Measurements from ENCODE around the gene PARD6B. TPM values are rescaled to one million over a fixed set of nuclear protein-coding genes. Genes with fewer than 3 reads are reported as not detected.

The PARD6B gene
- total RNA-seq, 1 experiment from 2014 or later, result 29.6 TPM

DNA sequence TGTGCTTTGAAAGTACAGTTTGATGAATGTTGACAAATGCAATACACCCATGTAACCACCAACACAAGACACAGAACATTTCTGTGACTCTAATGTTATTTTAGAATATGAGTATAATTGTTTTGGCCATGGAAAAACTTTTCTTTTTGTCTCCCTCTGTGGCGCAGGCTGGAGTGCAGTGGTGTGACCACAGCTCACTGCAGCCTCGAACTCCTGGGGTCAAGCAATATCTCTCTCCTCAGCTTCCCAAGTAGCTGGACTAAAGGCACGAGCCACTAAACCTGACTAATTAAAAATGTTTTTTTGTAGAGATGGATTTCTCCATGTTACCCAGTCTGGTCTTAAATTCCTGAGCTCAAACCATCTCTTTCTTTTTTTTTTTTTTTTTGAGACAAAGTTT lies 43.1 kb downstream of the PARD6B start:
- H3K4me3 Mint-ChIP-seq, result no peak overlapping the region
- ATAC-seq, result no peak

DNA sequence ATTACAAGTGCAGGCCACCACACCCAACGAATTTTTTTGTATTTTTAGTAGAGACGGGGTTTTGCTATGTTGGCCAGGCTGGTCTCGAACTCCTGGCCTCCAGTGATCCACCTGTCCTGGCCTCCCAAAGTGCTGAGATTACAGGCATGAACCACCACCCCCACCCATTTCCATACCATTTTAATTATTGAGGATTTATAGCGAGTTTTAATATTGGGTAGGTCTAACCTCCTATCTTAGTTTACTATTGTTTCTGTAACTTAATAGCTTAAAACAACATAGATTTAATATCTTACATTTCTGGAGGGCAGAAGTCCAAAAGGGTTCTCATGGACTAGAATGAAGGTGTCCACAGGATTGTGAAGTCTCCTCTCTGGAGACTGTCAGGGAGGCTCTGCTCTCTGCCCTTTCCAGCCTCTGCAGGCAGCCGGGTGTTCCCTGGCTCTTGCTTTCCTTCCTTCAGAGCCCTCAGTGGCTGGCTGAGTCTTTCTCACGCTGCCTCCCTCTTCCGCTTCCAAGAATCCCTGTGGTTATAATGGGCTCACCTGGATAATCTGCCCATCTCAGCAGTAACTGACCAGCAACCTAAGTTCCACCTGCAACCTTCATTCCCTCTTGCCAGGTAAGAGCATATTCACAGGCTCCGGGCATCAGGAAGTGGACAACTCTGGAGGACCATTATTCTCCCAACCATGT lies 44.9 kb downstream of the PARD6B start:
- Mint-ChIP-seq H3K27ac (peak overlapping the region; percentile 85), H3K4me1 (peaks cover 6% of the 10 kb centered on the region), H3K36me3 (no peaks in the 10 kb centered on the region), H3K27me3 (ENCODE audit: low read depth) (no peaks in the 10 kb centered on the region), H3K4me3 (no peak overlapping the region), H3K9me3 (no peaks in the 10 kb centered on the region)
- TF ChIP-seq ZNF121 (CRISPR knock-in tag; IDR thresholded peaks at IDR 0.05), result no peak
- TF ChIP-seq ZNF219 (CRISPR knock-in tag; IDR thresholded peaks at IDR 0.05; ENCODE audit: borderline replicate concordance), result no peak
- no peak for TF ChIP-seq ZNF138 (CRISPR knock-in tag; conservative IDR thresholded peaks at IDR 0.05)
- no peak for TF ChIP-seq GTF2I (CRISPR knock-in tag; conservative IDR thresholded peaks at IDR 0.05)
- TF ChIP-seq IRF2 (CRISPR knock-in tag; IDR thresholded peaks at IDR 0.05; ENCODE audit: borderline replicate concordance, low read depth), result no peak
- no peak for TF ChIP-seq CREB1 (CRISPR knock-in tag; IDR thresholded peaks at IDR 0.05)
- no peak for TF ChIP-seq TCF7 (CRISPR knock-in tag; IDR thresholded peaks at IDR 0.05; ENCODE audit: low read depth)
- TF ChIP-seq TP53 (CRISPR knock-in tag; IDR thresholded peaks at IDR 0.05), result no peak
- TF ChIP-seq NFE2L1 (CRISPR knock-in tag; IDR thresholded peaks at IDR 0.05), result no peak
- TF ChIP-seq GRHL2 (CRISPR knock-in tag; IDR thresholded peaks at IDR 0.05; ENCODE audit: insufficient replicate concordance, severe bottlenecking), result no peak
- TF ChIP-seq NFYB (CRISPR knock-in tag; conservative IDR thresholded peaks at IDR 0.05; ENCODE audit: low read depth), result no peak
- TF ChIP-seq, protein P1, sequence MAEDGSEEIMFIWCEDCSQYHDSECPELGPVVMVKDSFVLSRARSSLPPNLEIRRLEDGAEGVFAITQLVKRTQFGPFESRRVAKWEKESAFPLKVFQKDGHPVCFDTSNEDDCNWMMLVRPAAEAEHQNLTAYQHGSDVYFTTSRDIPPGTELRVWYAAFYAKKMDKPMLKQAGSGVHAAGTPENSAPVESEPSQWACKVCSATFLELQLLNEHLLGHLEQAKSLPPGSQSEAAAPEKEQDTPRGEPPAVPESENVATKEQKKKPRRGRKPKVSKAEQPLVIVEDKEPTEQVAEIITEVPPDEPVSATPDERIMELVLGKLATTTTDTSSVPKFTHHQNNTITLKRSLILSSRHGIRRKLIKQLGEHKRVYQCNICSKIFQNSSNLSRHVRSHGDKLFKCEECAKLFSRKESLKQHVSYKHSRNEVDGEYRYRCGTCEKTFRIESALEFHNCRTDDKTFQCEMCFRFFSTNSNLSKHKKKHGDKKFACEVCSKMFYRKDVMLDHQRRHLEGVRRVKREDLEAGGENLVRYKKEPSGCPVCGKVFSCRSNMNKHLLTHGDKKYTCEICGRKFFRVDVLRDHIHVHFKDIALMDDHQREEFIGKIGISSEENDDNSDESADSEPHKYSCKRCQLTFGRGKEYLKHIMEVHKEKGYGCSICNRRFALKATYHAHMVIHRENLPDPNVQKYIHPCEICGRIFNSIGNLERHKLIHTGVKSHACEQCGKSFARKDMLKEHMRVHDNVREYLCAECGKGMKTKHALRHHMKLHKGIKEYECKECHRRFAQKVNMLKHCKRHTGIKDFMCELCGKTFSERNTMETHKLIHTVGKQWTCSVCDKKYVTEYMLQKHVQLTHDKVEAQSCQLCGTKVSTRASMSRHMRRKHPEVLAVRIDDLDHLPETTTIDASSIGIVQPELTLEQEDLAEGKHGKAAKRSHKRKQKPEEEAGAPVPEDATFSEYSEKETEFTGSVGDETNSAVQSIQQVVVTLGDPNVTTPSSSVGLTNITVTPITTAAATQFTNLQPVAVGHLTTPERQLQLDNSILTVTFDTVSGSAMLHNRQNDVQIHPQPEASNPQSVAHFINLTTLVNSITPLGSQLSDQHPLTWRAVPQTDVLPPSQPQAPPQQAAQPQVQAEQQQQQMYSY (CRISPR knock-in tag; IDR thresholded peaks at IDR 0.05), result no peak
- TF ChIP-seq ZNF263 (CRISPR knock-in tag; IDR thresholded peaks at IDR 0.05; ENCODE audit: low read depth), result no peak
- TF ChIP-seq, protein P2, sequence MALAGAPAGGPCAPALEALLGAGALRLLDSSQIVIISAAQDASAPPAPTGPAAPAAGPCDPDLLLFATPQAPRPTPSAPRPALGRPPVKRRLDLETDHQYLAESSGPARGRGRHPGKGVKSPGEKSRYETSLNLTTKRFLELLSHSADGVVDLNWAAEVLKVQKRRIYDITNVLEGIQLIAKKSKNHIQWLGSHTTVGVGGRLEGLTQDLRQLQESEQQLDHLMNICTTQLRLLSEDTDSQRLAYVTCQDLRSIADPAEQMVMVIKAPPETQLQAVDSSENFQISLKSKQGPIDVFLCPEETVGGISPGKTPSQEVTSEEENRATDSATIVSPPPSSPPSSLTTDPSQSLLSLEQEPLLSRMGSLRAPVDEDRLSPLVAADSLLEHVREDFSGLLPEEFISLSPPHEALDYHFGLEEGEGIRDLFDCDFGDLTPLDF (CRISPR knock-in tag; IDR thresholded peaks at IDR 0.05), result no peak
- no peak for TF ChIP-seq ZNF232 (CRISPR knock-in tag; IDR thresholded peaks at IDR 0.05)
- TF ChIP-seq, protein P3, sequence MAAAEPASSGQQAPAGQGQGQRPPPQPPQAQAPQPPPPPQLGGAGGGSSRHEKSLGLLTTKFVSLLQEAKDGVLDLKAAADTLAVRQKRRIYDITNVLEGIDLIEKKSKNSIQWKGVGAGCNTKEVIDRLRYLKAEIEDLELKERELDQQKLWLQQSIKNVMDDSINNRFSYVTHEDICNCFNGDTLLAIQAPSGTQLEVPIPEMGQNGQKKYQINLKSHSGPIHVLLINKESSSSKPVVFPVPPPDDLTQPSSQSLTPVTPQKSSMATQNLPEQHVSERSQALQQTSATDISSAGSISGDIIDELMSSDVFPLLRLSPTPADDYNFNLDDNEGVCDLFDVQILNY (CRISPR knock-in tag; IDR thresholded peaks at IDR 0.05), result no peak
- DNase-seq (ENCODE audit: low spot score) (no peak), ATAC-seq (peak; percentile 48; the same call in 1 of the 2 replicates)
- POLR2A ChIA-PET, result no interaction called here
- CTCF ChIA-PET, result interaction anchor here (0.6 to 2.0 kb wide), 6 partner anchors 14 to 150 kb away, joined by 3 to 10 read pairs (median 5); partner anchors contain the start of gene BCAS4

More for the DNA sequence above, 43.1 kb downstream of the PARD6B start:
- ChIA-PET CTCF (interaction anchor here (1.2 kb wide), 1 partner anchor 14 kb away, joined by 3 read pairs; no protein-coding TSS in a partner anchor), POLR2A (interaction anchor here (0.5 kb wide), 1 partner anchor 9 kb away, joined by 4 read pairs; no protein-coding TSS in a partner anchor)
- Mint-ChIP-seq H3K9me3 (no peaks in the 10 kb centered on the region), H3K27me3 (ENCODE audit: low read depth) (no peaks in the 10 kb centered on the region), H3K36me3 (no peaks in the 10 kb centered on the region), H3K4me1 (peaks cover 6% of the 10 kb centered on the region), H3K27ac (no peak overlapping the region)
- DNase-seq (ENCODE audit: low spot score), result no peak
- TF ChIP-seq RORB (CRISPR knock-in tag; IDR thresholded peaks at IDR 0.05) (no peak), JUN (CRISPR knock-in tag; IDR thresholded peaks at IDR 0.05) (no peak), ZNF263 (CRISPR knock-in tag; IDR thresholded peaks at IDR 0.05; ENCODE audit: low read depth) (no peak), IRF2 (CRISPR knock-in tag; IDR thresholded peaks at IDR 0.05; ENCODE audit: borderline replicate concordance, low read depth) (no peak), ATF1 (CRISPR knock-in tag; IDR thresholded peaks at IDR 0.05) (no peak), ZNF121 (CRISPR knock-in tag; IDR thresholded peaks at IDR 0.05) (no peak), ZNF396 (CRISPR knock-in tag; IDR thresholded peaks at IDR 0.05; ENCODE audit: borderline replicate concordance) (no peak), NFATC4 (CRISPR knock-in tag; IDR thresholded peaks at IDR 0.05) (no peak)
- TF ChIP-seq, protein P4, sequence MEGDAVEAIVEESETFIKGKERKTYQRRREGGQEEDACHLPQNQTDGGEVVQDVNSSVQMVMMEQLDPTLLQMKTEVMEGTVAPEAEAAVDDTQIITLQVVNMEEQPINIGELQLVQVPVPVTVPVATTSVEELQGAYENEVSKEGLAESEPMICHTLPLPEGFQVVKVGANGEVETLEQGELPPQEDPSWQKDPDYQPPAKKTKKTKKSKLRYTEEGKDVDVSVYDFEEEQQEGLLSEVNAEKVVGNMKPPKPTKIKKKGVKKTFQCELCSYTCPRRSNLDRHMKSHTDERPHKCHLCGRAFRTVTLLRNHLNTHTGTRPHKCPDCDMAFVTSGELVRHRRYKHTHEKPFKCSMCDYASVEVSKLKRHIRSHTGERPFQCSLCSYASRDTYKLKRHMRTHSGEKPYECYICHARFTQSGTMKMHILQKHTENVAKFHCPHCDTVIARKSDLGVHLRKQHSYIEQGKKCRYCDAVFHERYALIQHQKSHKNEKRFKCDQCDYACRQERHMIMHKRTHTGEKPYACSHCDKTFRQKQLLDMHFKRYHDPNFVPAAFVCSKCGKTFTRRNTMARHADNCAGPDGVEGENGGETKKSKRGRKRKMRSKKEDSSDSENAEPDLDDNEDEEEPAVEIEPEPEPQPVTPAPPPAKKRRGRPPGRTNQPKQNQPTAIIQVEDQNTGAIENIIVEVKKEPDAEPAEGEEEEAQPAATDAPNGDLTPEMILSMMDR (IDR thresholded peaks at IDR 0.05), result no peak
